ENCODE measurements around the gene DBP. TPM values are rescaled to one million over a fixed set of nuclear protein-coding genes. Genes with fewer than 3 reads are reported as not detected.

Gene DBP
- total and polyA plus RNA-seq, 2 of the 13 experiments (the other 11 are each of a cell fraction or from before 2014, with no cell fraction given), result 1.7 to 5.8 TPM

- TF ChIP-seq ZNF10 (CRISPR knock-in tag; IDR thresholded peaks at IDR 0.05; ENCODE audit: borderline replicate concordance, low read depth) (no peak), MTA3 (CRISPR knock-in tag; IDR thresholded peaks at IDR 0.05) (no peak), KMT2A (CRISPR knock-in tag; IDR thresholded peaks at IDR 0.05) (no peak), ZNF24 (IDR thresholded peaks at IDR 0.05) (no peak), SALL2 (CRISPR knock-in tag; IDR thresholded peaks at IDR 0.05) (no peak), YEATS4 (CRISPR knock-in tag; IDR thresholded peaks at IDR 0.05; ENCODE audit: borderline replicate concordance) (0 out of 2 replicates have a peak, but pooled peaks have one; percentile 19), NBN (conservative IDR thresholded peaks at IDR 0.05) (no peak), ZNF136 (CRISPR knock-in tag; IDR thresholded peaks at IDR 0.05; ENCODE audit: low read depth) (peak; percentile 48; the same call in 1 of the 2 replicates), PCBP2 (optimal IDR thresholded peaks at IDR 0.05; ENCODE audit: low read depth, low read length, poor library complexity, severe bottlenecking) (no peak), ZKSCAN1 (IDR thresholded peaks at IDR 0.05; ENCODE audit: low read length) (no peak), REPIN1 (CRISPR knock-in tag; IDR thresholded peaks at IDR 0.05; ENCODE audit: borderline replicate concordance, low read depth) (no peak; the same call in 1 of the 2 replicates), ZNF124 (CRISPR knock-in tag; IDR thresholded peaks at IDR 0.05) (no peak), ZNF772 (CRISPR knock-in tag; IDR thresholded peaks at IDR 0.05) (peak; percentile 57; the same call in 1 of the 2 replicates), NR1H2 (CRISPR knock-in tag; IDR thresholded peaks at IDR 0.05; ENCODE audit: borderline replicate concordance, low read depth) (no peak), SMAD9 (CRISPR knock-in tag; IDR thresholded peaks at IDR 0.05) (0 out of 2 replicates have a peak, but pooled peaks have one; percentile 66), RXRA (CRISPR knock-in tag; IDR thresholded peaks at IDR 0.05) (peak; percentile 65; the same call in 1 of the 2 replicates), POLR2A (IDR thresholded peaks at IDR 0.05; ENCODE audit: insufficient read depth in 1 of 2, low read depth in 2 of 2, low read length in 2 of 2) (peak in 1 of 2 experiments; percentile 45; a peak in 2 of 4 replicates), ISX (CRISPR knock-in tag; conservative IDR thresholded peaks at IDR 0.05) (no peak), ZNF570 (CRISPR knock-in tag; IDR thresholded peaks at IDR 0.05; ENCODE audit: borderline replicate concordance) (peak; percentile 80; the same call in 1 of the 2 replicates), RFX1 (IDR thresholded peaks at IDR 0.05) (no peak), ZNF615 (CRISPR knock-in tag; IDR thresholded peaks at IDR 0.05; ENCODE audit: borderline replicate concordance) (no peak)
- TF ChIP-seq, protein P1, sequence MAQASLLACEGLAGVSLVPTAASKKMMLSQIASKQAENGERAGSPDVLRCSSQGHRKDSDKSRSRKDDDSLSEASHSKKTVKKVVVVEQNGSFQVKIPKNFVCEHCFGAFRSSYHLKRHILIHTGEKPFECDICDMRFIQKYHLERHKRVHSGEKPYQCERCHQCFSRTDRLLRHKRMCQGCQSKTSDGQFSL (CRISPR knock-in tag; IDR thresholded peaks at IDR 0.05), result no peak
- TF ChIP-seq, protein P2, sequence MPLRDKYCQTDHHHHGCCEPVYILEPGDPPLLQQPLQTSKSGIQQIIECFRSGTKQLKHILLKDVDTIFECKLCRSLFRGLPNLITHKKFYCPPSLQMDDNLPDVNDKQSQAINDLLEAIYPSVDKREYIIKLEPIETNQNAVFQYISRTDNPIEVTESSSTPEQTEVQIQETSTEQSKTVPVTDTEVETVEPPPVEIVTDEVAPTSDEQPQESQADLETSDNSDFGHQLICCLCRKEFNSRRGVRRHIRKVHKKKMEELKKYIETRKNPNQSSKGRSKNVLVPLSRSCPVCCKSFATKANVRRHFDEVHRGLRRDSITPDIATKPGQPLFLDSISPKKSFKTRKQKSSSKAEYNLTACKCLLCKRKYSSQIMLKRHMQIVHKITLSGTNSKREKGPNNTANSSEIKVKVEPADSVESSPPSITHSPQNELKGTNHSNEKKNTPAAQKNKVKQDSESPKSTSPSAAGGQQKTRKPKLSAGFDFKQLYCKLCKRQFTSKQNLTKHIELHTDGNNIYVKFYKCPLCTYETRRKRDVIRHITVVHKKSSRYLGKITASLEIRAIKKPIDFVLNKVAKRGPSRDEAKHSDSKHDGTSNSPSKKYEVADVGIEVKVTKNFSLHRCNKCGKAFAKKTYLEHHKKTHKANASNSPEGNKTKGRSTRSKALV (CRISPR knock-in tag; IDR thresholded peaks at IDR 0.05), result no peak
These were observed 319 bp upstream of the DBP start (continued) for GRCh38 chr19:48637449-48637947.

Data from HepG2 (cell line).